Astrocyte (in vitro differentiated cells and primary cell): ENCODE results near the gene COPS3. TPM values are rescaled to one million over a fixed set of nuclear protein-coding genes. Genes with fewer than 3 reads are reported as not detected.
"Not testable (repeated sequence)": the region's sequence is repeated elsewhere in the genome, so short reads cannot be mapped to it uniquely, and the experiment has no call there.

Experiments
- DNase-seq: peaks from one replicate; pipeline ENCODE4 v3.0.0-alpha.2; 2010; ENCODE audit warnings: low read depth
- FAIRE-seq: peaks from 2 replicates; lab custom pipeline; 2011; peaks lifted over from hg19 to GRCh38; lab: Jason Lieb, UNC
- H2AFZ ChIP-seq: 2 replicates; pipeline ENCODE4 v1.6.0; 2012; ENCODE audit warnings: low read depth, low read length, inconsistent platforms
- H3K27ac ChIP-seq: 2 replicates; pipeline ENCODE4 v1.5.1; 2011; ENCODE audit warnings: low read depth, low read length, inconsistent platforms
- H3K27me3 ChIP-seq: 2 replicates; pipeline ENCODE4 v1.6.0; 2011; ENCODE audit warnings: low read length, inconsistent platforms; ENCODE audit not compliant: insufficient read depth
- H3K36me3 ChIP-seq: 2 replicates; pipeline ENCODE4 v1.5.1; 2011; ENCODE audit warnings: low read length, inconsistent platforms; ENCODE audit not compliant: insufficient read depth
- H3K4me1 ChIP-seq: 2 replicates; pipeline ENCODE4 v1.5.1; 2011; ENCODE audit warnings: low read length, inconsistent platforms; ENCODE audit not compliant: insufficient read depth
- H3K4me2 ChIP-seq: 2 replicates; pipeline ENCODE4 v1.6.0; 2012; ENCODE audit warnings: low read length, inconsistent platforms
- H3K4me3 ChIP-seq: 2 replicates; pipeline ENCODE4 v1.5.1; 2011; ENCODE audit warnings: low read depth, mild to moderate bottlenecking, low read length, inconsistent platforms; ENCODE audit not compliant: insufficient read depth
- H3K79me2 ChIP-seq: 2 replicates; pipeline ENCODE4 v1.6.0; 2012; ENCODE audit warnings: mild to moderate bottlenecking, low read length, inconsistent platforms; ENCODE audit not compliant: insufficient read depth
- H3K9ac ChIP-seq: 2 replicates; pipeline ENCODE4 v1.6.0; 2012; ENCODE audit warnings: mild to moderate bottlenecking, low read length, inconsistent platforms
- H3K9me3 ChIP-seq: 2 replicates; pipeline ENCODE4 v1.5.1; 2012; ENCODE audit warnings: low read depth, mild to moderate bottlenecking, low read length, inconsistent platforms; ENCODE audit not compliant: insufficient read depth
- H4K20me1 ChIP-seq: 2 replicates; pipeline ENCODE4 v1.6.0; 2012; ENCODE audit warnings: low read length, inconsistent platforms; ENCODE audit not compliant: insufficient read depth
- H3K27ac Mint-ChIP-seq: one replicate; pipeline ENCODE4 v1.8.0; 2021; ENCODE audit warnings: mild to moderate bottlenecking, mixed read lengths; ENCODE audit not compliant: unreplicated experiment
- H3K27me3 Mint-ChIP-seq: one replicate; pipeline ENCODE4 v1.8.0; 2021; ENCODE audit warnings: low read depth, mixed read lengths; ENCODE audit not compliant: unreplicated experiment
- H3K36me3 Mint-ChIP-seq: one replicate; pipeline ENCODE4 v1.8.0; 2021; ENCODE audit warnings: low read depth, mixed read lengths; ENCODE audit not compliant: unreplicated experiment
- H3K4me1 Mint-ChIP-seq: one replicate; pipeline ENCODE4 v1.8.0; 2021; ENCODE audit warnings: low read depth, mixed read lengths; ENCODE audit not compliant: unreplicated experiment
- H3K4me3 Mint-ChIP-seq: one replicate; pipeline ENCODE4 v1.8.0; 2021; ENCODE audit warnings: mild to moderate bottlenecking, moderate library complexity, mixed read lengths; ENCODE audit not compliant: unreplicated experiment
- H3K9me3 Mint-ChIP-seq: one replicate; pipeline ENCODE4 v1.8.0; 2021; ENCODE audit warnings: mild to moderate bottlenecking, mixed read lengths; ENCODE audit not compliant: unreplicated experiment
- CTCF ChIP-seq: IDR thresholded peaks from 2 replicates; pipeline ENCODE4 v1.5.1; 2011; ENCODE audit warnings: low read depth, mild to moderate bottlenecking, inconsistent platforms, low read length, moderate library complexity; ENCODE audit not compliant: insufficient read depth
- EZH2 ChIP-seq: IDR thresholded peaks from 2 replicates; pipeline ENCODE4 v1.6.1; 2012; ENCODE audit warnings: mild to moderate bottlenecking, low read length, inconsistent platforms; ENCODE audit not compliant: insufficient read depth
- total RNA-seq: library from RNA; stranded (reverse); gene quantifications from 2 replicates; pipeline ENCODE4 v1.2.1, GENCODE V29; 2021

Gene COPS3
- total RNA-seq, 1 donor from 2014 or later = 76.8 TPM

GRCh38 chr17:17303010-17303846 lies 22.2 kb upstream of the COPS3 start, which contains the start of gene NT5M:
Gene NT5M, plus strand, starts transcription at chr17:17303373. Its CDS starts 178 bp downstream, at chr17:17303551.
- H3K79me2 ChIP-seq = no peaks in the 10 kb centered on the region
- no peak within 1 kb of the TSS for H3K27ac ChIP-seq
- H3K4me3 Mint-ChIP-seq = peak within 1 kb of the TSS; percentile 86
- peaks cover 4% of the 10 kb centered on the region for H3K4me1 ChIP-seq
- H3K4me3 ChIP-seq = peak within 1 kb of the TSS; percentile 49
- DNase-seq (peak; percentile 46), FAIRE-seq (no peak)
- H3K27me3 Mint-ChIP-seq = no peaks in the 10 kb centered on the region
- H3K36me3 Mint-ChIP-seq = peaks cover 2% of the 10 kb centered on the region
- H2AFZ ChIP-seq = peak within 1 kb of the TSS; percentile 73
- H3K4me1 Mint-ChIP-seq = peaks cover 3% of the 10 kb centered on the region
- H3K9me3 ChIP-seq = no peaks in the 10 kb centered on the region
- H3K27me3 ChIP-seq = no peaks in the 10 kb centered on the region
- H4K20me1 ChIP-seq = no peaks in the 10 kb centered on the region
- H3K36me3 ChIP-seq = no peaks in the 10 kb centered on the region
- no peaks in the 10 kb centered on the region for H3K9me3 Mint-ChIP-seq
- H3K9ac ChIP-seq = peak within 1 kb of the TSS; percentile 60
- H3K27ac Mint-ChIP-seq = no peak within 1 kb of the TSS
- TF ChIP-seq EZH2 (no peak), CTCF (no peak)
- H3K4me2 ChIP-seq = peak within 1 kb of the TSS; percentile 86

- not testable (repeated sequence) for H3K4me1 ChIP-seq, H3K36me3 Mint-ChIP-seq, H3K4me2 ChIP-seq, H3K9ac ChIP-seq, H3K4me1 Mint-ChIP-seq, H4K20me1 ChIP-seq, H3K27me3 ChIP-seq, H3K27me3 Mint-ChIP-seq, H2AFZ ChIP-seq, H3K9me3 ChIP-seq, H3K9me3 Mint-ChIP-seq, H3K36me3 ChIP-seq, DNase-seq, H3K79me2 ChIP-seq, H3K4me3 ChIP-seq, FAIRE-seq, H3K4me3 Mint-ChIP-seq, H3K27ac Mint-ChIP-seq, H3K27ac ChIP-seq
These were observed 20.6 kb upstream of the COPS3 start for GRCh38 chr17:17301659-17302058.

GRCh38 chr17:17300624-17301568 lies 19.9 kb upstream of the COPS3 start:
- peak overlapping the region; percentile 8 for H3K9ac ChIP-seq
- no peak for FAIRE-seq

More at GRCh38 chr17:17300624-17301568, 19.9 kb upstream of the COPS3 start:
- Mint-ChIP-seq H3K27ac (no peak overlapping the region), H3K4me1 (peaks cover 3% of the 10 kb centered on the region), H3K36me3 (peaks cover 2% of the 10 kb centered on the region), H3K4me3 (peak overlapping the region; percentile 34), H3K27me3 (no peaks in the 10 kb centered on the region), H3K9me3 (no peaks in the 10 kb centered on the region)
- Histone ChIP-seq H3K79me2 (no peaks in the 10 kb centered on the region), H3K36me3 (no peaks in the 10 kb centered on the region), H3K4me2 (peak overlapping the region; percentile 81), H3K4me1 (peaks cover 4% of the 10 kb centered on the region), H3K9me3 (no peaks in the 10 kb centered on the region), H3K4me3 (peak overlapping the region; percentile 39), H2AFZ (peak overlapping the region; percentile 74), H3K27me3 (no peaks in the 10 kb centered on the region), H3K27ac (no peak overlapping the region), H4K20me1 (no peaks in the 10 kb centered on the region)
- peak; percentile 33 for DNase-seq
- TF ChIP-seq CTCF (no peak), EZH2 (no peak)
